Dendritic cell treated with granulocyte-macrophage colony-stimulating factor and Interleukin-4, amounts not matched to agents 40 ng/mL and 50 ng/mL, for 4 days (primary cell): ENCODE data around the gene MOSMO.

Experiments
- H3K27ac Mint-ChIP-seq: one replicate; pipeline ENCODE4 v1.8.0; 2022; ENCODE audit warnings: mild to moderate bottlenecking, mixed read lengths
- H3K27me3 Mint-ChIP-seq: one replicate; pipeline ENCODE4 v1.8.0; 2022; ENCODE audit warnings: mild to moderate bottlenecking, mixed read lengths
- H3K36me3 Mint-ChIP-seq: one replicate; pipeline ENCODE4 v1.8.0; 2022; ENCODE audit warnings: low read depth, mixed read lengths
- H3K4me1 Mint-ChIP-seq: one replicate; pipeline ENCODE4 v1.8.0; 2022; ENCODE audit warnings: low read depth, mixed read lengths
- H3K4me3 Mint-ChIP-seq: one replicate; pipeline ENCODE4 v1.8.0; 2022; ENCODE audit warnings: mild to moderate bottlenecking, moderate library complexity, mixed read lengths
- H3K9me3 Mint-ChIP-seq: one replicate; pipeline ENCODE4 v1.8.0; 2022; ENCODE audit warnings: mixed read lengths
- intact Hi-C: fragments of 100-400 bp; cut with micrococcal nuclease; formaldehyde crosslinking; loops from one replicate; pipeline ENCODE4 v1.15.0; 2022

Gene MOSMO

DNA sequence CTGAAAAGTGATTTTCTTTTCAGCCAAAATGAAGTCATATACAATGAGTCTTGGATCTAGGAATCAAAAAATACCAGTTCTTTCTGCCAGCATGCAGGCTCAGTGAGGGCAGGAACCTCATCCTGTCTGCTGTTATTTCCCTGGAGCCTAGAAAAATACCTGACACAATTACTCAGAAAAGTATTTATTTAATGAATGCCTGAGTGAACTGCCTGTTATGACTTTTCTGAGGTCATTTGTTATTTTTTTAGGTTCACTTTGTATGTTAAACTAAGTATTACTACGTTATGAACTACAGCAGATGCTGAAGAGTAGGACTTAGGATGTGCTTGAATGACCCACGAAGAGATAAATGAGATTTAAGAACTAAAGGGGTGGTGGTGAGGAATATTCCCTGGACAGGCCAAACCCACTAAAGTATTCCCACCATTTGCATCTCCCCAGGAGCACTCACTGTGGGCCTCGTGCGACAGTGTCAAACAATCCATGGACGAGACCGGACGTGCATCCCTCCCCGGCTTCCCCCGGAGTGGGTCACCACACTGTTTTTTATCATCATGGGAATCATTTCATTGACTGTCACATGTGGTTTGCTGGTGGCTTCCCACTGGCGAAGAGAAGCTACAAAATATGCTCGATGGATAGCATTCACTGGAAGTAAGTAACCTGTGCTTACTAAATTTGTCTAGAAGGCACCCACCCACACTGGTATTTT lies 67.3 kb downstream of the MOSMO start:
- Mint-ChIP-seq H3K27me3 (no peaks in the 10 kb centered on the region), H3K27ac (no peak overlapping the region), H3K4me3 (no peak overlapping the region), H3K36me3 (peaks cover 11% of the 10 kb centered on the region), H3K4me1 (no peaks in the 10 kb centered on the region), H3K9me3 (no peaks in the 10 kb centered on the region)
- intact Hi-C loops = loop anchor here (5.0 kb wide), 1 partner anchor 112 kb away; no protein-coding TSS in a partner anchor

DNA sequence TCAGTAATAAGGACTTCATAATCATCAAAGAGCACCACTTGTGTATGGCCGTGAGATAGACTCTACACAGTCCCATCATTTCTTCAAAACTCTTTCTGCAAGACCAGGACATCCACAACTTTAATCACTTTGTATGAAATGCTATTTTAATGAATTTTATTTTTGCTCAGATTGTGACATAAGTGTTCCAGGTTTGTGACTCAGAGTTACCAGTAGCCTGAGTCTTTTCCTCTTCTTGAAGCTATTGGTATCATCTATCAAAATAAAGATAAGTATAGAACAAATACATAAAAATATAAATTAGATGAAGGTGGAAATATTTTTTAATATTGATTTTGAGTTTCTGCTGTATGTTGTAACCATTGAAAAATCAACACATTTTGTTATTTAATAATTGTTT lies 67.9 kb downstream of the MOSMO start:
- H3K4me3 Mint-ChIP-seq = no peak overlapping the region

DNA sequence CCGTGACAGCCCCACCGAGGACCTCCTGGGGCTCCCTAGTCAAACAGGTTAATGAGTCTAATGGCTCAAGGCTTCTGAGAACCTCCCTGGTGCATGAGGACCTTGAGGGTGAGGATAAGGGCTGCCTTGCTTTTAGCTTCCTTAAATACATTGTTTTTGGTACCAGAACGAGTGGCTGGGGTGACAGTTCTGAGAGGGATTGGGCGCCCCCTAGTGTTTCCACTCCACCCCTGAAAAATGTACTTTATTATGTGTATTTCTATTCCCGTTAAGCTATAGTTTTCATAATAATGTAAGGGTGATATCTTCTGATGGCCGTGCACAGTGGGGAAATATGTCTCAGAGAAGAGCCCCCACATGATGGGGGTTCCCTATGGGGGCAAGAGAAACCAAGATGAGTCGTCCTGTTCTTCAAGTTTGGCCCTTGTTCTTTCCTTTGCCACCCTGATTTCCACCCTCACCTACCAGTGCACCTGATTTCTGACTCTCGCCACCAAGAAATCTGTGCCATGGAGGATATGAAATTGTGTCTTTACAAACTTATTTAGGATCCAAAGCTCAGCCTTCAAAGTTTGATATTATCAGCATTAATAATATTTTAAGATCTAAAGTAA lies 69.9 kb downstream of the MOSMO start:
- H3K27ac Mint-ChIP-seq = no peak overlapping the region
- no peaks in the 10 kb centered on the region for H3K4me1 Mint-ChIP-seq
- intact Hi-C loops = loop anchor here (2.0 to 5.0 kb wide), 2 partner anchors 77 to 109 kb away; partner anchors contain the start of gene PDZD9
- no peaks in the 10 kb centered on the region for H3K27me3 Mint-ChIP-seq
- H3K36me3 Mint-ChIP-seq = peaks cover 22% of the 10 kb centered on the region
- H3K4me3 Mint-ChIP-seq = no peak overlapping the region
- H3K9me3 Mint-ChIP-seq = no peaks in the 10 kb centered on the region

More for the DNA sequence above, 67.9 kb downstream of the MOSMO start:
- no peaks in the 10 kb centered on the region for H3K9me3 Mint-ChIP-seq
- H3K36me3 Mint-ChIP-seq = peaks cover 15% of the 10 kb centered on the region
- intact Hi-C loops = loop anchor here (2.0 to 5.0 kb wide), 2 partner anchors 75 to 112 kb away; partner anchors contain the start of gene PDZD9
- H3K4me1 Mint-ChIP-seq = no peaks in the 10 kb centered on the region
- H3K27me3 Mint-ChIP-seq = no peaks in the 10 kb centered on the region
- H3K27ac Mint-ChIP-seq = no peak overlapping the region

DNA sequence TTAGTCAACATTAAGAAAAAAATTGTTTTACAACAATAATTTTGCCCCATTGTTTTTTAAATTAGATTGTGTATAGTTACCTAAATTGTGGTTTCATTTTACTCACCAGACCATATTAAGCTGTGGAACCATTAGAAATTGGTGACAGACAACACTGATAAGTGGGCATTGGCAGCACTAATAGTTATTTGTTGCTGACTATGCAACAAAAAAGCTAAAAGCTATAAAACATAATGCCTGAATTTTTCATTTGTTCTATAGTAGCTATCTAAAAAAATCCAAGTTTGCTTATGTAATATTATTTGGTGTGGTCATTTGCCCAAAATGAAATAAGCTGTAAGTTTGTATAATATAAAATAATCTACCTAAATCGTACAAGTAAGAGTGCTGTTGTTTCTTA lies 70.7 kb downstream of the MOSMO start:
- Mint-ChIP-seq H3K36me3 (peaks cover 24% of the 10 kb centered on the region), H3K9me3 (no peaks in the 10 kb centered on the region), H3K27ac (no peak overlapping the region), H3K4me1 (no peaks in the 10 kb centered on the region), H3K4me3 (no peak overlapping the region), H3K27me3 (no peaks in the 10 kb centered on the region)
- intact Hi-C loops = loop anchor here (5.0 kb wide), 1 partner anchor 109 kb away; no protein-coding TSS in a partner anchor

DNA sequence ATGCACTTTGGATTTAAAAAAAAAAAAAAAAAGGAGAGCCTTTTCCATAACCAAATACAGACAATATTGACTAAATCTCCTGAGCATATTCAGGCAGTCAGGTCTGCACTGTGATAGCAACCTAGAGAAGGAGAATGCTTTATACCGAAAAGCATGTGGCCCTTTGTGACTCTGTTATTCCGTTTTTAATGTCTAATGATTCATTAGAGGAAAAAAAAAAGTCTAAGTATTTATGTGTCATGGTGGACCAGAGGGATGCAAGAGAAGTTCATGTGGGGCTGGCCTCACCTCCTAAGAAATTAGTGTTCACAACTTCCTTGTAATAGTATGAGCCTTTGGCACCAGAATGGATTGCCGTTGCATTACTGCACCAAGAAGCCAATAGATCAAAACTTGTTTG lies 73.1 kb downstream of the MOSMO start:
- Mint-ChIP-seq H3K4me3 (no peak overlapping the region), H3K27me3 (no peaks in the 10 kb centered on the region), H3K27ac (no peak overlapping the region), H3K4me1 (no peaks in the 10 kb centered on the region), H3K9me3 (no peaks in the 10 kb centered on the region), H3K36me3 (peaks cover 42% of the 10 kb centered on the region)
- intact Hi-C loops = no loop called here

DNA sequence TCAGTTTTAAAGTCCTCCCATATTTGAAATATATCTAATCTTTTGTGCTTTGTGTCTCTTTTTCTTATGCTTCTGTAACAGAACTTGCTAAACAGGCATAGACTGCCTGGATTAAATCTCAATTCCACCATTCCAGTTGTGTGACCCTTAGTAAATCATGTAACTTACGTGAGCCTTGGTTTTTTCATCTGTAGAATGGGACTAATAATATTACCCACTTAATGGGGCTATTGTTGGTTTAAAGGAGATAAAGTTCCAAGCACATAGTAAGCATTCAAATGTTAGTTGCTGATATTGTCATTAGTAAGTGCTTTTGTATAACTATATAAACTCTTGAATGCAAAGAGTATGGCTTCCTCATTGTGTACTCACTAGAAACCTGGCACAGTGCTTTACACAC lies 78.5 kb downstream of the MOSMO start:
- H3K9me3 Mint-ChIP-seq = no peaks in the 10 kb centered on the region
- intact Hi-C loops = no loop called here
- no peaks in the 10 kb centered on the region for H3K4me1 Mint-ChIP-seq
- H3K36me3 Mint-ChIP-seq = peaks cover 26% of the 10 kb centered on the region
- no peaks in the 10 kb centered on the region for H3K27me3 Mint-ChIP-seq
- no peak overlapping the region for H3K27ac Mint-ChIP-seq
- H3K4me3 Mint-ChIP-seq = no peak overlapping the region

DNA sequence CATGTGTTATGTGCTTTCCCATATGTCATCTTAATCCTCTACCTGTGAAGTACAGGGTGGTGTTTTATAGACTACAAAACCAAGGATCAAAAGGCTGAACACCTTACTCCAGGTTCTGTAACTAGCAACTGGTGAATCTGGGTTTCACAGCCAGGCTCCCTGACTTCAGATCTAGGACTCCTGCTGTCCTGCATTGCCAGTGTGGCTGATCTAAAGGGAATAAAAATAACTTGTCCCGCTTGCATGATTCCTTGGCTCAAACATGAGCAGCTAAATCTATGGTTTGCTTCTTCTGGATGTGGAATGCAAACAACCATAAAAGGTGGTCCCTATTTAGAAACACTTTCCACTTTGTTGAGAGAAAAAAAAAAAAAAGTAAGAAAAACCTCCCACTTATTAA lies 80.7 kb downstream of the MOSMO start:
- H3K36me3 Mint-ChIP-seq = peaks cover 24% of the 10 kb centered on the region
- intact Hi-C loops = no loop called here
- no peak overlapping the region for H3K27ac Mint-ChIP-seq
- no peaks in the 10 kb centered on the region for H3K27me3 Mint-ChIP-seq
- H3K4me1 Mint-ChIP-seq = no peaks in the 10 kb centered on the region
- H3K4me3 Mint-ChIP-seq = no peak overlapping the region
- no peaks in the 10 kb centered on the region for H3K9me3 Mint-ChIP-seq

DNA sequence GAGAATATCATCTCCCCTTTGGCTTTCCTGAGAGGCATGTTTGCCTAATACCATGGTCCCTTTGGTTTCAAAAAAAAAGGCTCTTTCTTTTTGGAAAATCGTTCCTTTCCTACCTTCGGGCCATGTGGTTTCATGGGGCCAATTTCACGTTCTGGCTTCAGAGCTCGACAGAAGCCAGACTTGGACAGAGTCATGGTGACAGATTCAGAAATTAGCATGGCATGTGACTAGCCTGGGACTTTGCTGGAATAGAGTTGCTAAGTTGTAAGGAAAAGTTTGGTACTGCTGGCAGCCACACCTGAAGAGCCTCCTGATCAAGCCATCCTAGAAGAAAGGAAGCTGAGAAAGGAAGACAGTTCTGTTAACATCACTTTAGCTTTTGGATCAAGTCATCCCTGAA lies 82.0 kb downstream of the MOSMO start:
- Mint-ChIP-seq H3K27me3 (peaks cover under 1% of the 10 kb centered on the region), H3K4me1 (no peaks in the 10 kb centered on the region), H3K27ac (no peak overlapping the region), H3K9me3 (no peaks in the 10 kb centered on the region), H3K36me3 (peaks cover 16% of the 10 kb centered on the region), H3K4me3 (no peak overlapping the region)
- intact Hi-C loops = no loop called here

DNA sequence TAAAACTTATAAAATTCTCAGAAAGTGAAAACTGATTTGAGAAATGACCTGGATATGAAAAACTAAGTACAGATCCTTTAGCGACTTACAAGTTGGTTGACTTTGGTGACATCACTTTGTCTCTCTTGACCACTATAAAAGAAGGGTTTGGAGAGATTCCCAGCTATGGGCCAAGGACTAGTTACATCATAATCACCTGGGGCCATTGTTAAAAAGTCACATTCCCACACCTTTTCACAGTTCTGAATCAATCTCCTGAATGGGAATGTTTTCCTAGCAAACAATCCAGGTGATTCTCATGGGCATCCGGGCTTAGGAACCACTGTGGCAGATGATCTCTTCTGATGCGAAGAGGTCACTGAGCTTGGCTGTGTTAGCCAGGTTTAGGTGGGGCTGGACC lies 83.8 kb downstream of the MOSMO start:
- Mint-ChIP-seq H3K27ac (no peak overlapping the region), H3K27me3 (peaks cover 5% of the 10 kb centered on the region), H3K9me3 (no peaks in the 10 kb centered on the region), H3K4me3 (no peak overlapping the region), H3K36me3 (no peaks in the 10 kb centered on the region), H3K4me1 (no peaks in the 10 kb centered on the region)
- intact Hi-C loops = no loop called here

DNA sequence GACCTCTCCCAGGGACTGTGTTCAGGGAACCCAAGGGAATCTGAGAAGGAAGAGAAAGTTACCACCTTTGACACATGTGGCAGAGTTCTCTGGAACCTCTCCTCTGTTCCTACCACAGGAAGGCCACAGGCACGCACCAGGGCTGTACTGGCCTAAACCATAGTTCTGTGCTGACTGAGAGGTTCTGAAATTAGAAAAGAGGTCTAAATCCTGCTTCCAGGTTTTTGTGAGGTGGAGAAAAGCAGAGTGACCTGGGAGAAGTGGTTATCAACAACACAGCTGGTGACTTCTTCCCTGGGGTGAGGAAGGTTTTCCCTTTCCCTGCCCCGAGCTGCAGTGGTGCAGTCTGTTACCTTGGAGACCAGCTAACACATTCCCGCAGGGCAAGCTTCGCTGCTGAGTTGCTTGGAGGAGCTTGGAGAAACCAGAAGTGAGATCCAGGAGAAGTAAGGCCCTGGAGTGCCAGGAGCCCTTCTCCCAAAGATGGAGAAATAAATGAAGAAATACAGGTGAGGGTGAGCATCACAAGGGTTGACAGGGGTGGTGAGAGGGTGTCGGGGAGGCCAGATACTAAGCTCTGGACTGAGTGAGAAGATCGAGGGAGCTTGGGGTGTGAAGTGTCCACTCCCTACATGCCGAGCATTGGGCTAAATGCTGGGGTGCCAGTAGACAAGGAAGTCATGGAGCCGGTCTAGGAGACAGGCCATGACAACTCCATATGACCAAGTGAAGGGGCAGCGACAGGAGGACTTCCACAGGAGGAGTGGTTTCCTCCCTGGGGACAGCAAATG lies 84.4 kb downstream of the MOSMO start, which contains the start of gene VWA3A:
TSS of gene VWA3A (plus strand) at position 399 of the 791 bp plus-strand sequence. CDS start at position 496, 97 bp downstream.
- peaks cover 5% of the 10 kb centered on the region for H3K27me3 Mint-ChIP-seq
- no peaks in the 10 kb centered on the region for H3K9me3 Mint-ChIP-seq
- no peak within 1 kb of the TSS for H3K27ac Mint-ChIP-seq
- H3K4me1 Mint-ChIP-seq = no peaks in the 10 kb centered on the region
- intact Hi-C loops = no loop called here
- no peaks in the 10 kb centered on the region for H3K36me3 Mint-ChIP-seq
- no peak within 1 kb of the TSS for H3K4me3 Mint-ChIP-seq

DNA sequence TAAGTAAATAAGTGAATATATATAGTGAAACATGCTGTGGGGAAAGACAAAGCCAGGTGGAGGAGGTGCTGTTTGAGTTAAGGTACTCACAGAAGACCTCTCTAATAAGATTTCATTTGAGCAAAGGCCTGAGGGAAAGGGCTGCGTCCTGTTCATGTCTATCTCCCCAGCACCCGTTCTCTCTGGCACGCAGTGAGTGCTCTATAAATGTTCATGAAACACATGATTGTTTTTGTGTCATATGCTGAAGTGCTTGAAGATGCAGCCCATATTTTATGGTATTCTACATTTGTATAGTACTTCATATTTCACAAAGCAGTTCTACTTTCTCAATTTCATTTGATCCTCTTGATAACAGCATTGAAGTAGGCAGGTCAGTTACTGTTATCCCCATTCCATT lies 85.4 kb downstream of the MOSMO start:
- Mint-ChIP-seq H3K4me3 (no peak overlapping the region), H3K27me3 (peaks cover 5% of the 10 kb centered on the region), H3K36me3 (no peaks in the 10 kb centered on the region), H3K27ac (no peak overlapping the region), H3K4me1 (no peaks in the 10 kb centered on the region), H3K9me3 (no peaks in the 10 kb centered on the region)
- intact Hi-C loops = no loop called here

DNA sequence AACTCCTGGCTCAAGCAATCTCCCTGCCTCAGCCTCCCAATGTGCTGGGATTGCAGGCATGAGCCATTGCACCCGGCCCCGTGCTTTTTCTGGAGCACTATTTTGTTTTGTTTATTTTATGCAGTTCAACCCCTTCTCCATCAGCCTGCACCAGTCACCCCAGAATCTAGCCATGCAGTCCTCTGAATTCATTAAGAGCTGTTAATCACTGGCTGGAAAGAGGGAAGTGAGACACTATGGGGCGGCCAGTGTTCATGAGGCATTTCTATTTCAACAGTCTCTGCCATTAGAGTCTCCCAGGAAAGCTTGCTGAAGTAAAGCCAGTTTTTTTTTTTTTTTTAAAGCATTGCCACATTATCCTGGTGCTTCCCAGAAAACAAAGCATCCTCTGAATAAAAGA lies 86.1 kb downstream of the MOSMO start:
- H3K9me3 Mint-ChIP-seq = no peaks in the 10 kb centered on the region
- intact Hi-C loops = no loop called here
- H3K27ac Mint-ChIP-seq = no peak overlapping the region
- peaks cover 5% of the 10 kb centered on the region for H3K27me3 Mint-ChIP-seq
- H3K4me1 Mint-ChIP-seq = peaks cover 4% of the 10 kb centered on the region
- H3K36me3 Mint-ChIP-seq = no peaks in the 10 kb centered on the region
- H3K4me3 Mint-ChIP-seq = no peak overlapping the region

DNA sequence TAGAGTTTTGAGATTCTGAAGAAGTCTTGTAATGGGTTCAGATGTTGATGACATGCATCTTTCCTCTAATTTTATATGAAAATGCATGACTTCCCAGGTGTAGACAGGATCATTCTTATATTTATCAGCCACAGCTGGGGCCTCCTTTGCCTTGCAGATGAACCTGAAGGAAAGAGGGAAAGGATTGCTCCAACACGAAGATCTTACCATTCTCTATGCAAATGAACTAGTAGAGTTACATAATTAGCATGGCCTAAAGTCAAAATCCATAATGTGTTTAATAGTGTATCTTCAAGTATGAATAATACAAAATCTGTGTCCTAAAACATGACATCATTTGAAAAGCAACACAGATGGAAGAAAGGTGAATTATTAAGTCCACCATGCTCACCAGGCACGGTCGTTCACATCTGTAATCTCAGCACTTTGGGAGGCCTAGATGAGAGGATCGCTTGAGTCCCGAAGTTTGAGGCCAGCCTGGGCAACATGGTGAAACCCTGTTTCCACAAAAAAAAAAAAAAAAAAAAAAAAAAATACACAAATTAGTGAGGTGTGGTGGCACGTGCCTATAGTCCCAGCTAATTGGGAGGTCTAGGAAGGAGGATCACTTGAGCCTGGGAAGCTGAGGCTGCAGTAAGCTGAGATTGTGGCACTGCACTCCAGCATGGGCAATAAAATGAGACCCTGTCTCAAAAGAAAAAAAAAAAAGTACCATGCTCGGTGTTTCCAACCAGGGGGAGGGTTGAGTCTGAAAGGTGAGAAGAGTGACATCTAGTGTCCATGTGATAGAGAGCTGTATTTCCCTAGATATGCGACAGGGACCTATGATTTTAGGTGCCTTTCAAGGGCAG lies 90.7 kb downstream of the MOSMO start:
- H3K9me3 Mint-ChIP-seq = no peaks in the 10 kb centered on the region
- intact Hi-C loops = no loop called here
- H3K36me3 Mint-ChIP-seq = no peaks in the 10 kb centered on the region
- peaks cover 5% of the 10 kb centered on the region for H3K4me1 Mint-ChIP-seq
- H3K27me3 Mint-ChIP-seq = peaks cover 5% of the 10 kb centered on the region
- H3K27ac Mint-ChIP-seq = no peak overlapping the region
- no peak overlapping the region for H3K4me3 Mint-ChIP-seq
